HG02970 (cell line): ENCODE data around the gene PPP1R3D.

Source experiments
- ATAC-seq: cut with Tn5 transposase; IDR thresholded peaks from one replicate; pipeline ENCODE4 v1.9.1; 2021; ENCODE audit warnings: mild to moderate bottlenecking, moderate library complexity, moderate number of reproducible peaks; ENCODE audit not compliant: unreplicated experiment, low FRiP score

Gene PPP1R3D

DNA sequence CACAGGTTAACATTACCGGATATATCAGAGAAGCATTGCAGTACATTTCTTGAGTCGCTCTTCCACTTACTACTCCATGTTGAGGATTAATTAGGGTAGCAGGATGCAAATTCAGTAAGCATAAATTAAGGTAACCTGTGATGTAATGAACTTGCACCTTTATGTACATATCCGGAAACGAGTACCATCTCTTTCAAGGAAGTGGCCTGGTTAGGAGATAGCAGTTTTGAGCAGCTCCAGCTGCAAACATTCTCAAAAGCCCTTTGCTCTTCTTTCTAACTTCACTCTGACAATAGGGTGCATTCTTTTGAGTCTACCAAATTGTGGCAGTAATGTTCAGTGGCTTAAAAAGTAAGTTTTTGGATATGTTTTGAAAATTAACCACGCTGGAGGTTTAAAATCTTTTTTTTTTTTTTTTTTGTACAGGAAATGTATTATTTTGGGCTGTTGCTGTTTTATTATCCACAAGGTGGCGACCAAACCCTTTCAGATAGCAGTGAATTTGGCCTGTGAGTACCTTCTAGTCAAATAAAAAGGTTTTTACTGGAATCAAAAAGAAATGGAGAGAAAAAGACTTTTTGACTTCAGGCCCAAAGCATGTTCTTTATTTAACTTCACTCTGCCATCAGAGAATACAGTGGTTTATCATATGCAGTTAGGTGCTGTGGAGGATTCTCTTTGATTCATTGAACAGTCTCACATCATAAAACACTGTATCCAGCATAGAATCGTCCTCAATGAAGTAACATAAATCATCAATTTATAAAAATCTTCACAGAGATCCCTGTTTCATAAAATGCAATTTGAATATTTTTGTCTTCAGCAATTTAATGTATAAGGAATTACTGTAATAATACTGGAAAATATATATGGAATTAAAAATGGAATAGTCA is 9.0 kb upstream of the PPP1R3D start:
- no peak for ATAC-seq

- ATAC-seq: no peak
These were observed 8.1 kb upstream of the PPP1R3D start for GRCh38 chr20:59948212-59948611.

- no peak for ATAC-seq
These were observed 7.3 kb upstream of the PPP1R3D start for GRCh38 chr20:59947376-59947775.

- no peak for ATAC-seq
These were observed 5.6 kb upstream of the PPP1R3D start for GRCh38 chr20:59945731-59946130.

GRCh38 chr20:59945175-59945574 is 5.1 kb upstream of the PPP1R3D start:
- ATAC-seq: no peak

GRCh38 chr20:59944726-59945125 is 4.6 kb upstream of the PPP1R3D start:
- no peak for ATAC-seq

DNA sequence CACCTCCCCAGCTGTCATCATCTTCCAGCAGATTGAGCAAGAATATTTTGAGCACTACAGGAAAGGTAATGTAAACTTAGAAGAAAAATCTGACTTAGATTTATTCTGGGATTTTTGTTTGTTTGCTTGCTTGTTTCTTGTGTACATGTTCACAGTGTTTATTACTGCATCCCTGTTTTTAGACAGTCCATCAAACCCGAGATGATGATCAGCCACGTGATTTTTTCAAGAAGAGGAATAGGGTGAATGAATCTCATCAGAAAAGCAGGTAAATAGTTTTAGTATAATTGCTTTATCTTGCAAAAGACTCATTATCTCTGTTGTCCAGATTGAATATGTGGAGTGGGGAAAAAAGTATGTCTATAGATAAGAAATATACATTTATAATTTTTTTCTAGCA is 2.1 kb upstream of the PPP1R3D start:
- no peak for ATAC-seq

GRCh38 chr20:59940956-59941294 is 820 bp upstream of the PPP1R3D start:
- ATAC-seq: no peak

DNA sequence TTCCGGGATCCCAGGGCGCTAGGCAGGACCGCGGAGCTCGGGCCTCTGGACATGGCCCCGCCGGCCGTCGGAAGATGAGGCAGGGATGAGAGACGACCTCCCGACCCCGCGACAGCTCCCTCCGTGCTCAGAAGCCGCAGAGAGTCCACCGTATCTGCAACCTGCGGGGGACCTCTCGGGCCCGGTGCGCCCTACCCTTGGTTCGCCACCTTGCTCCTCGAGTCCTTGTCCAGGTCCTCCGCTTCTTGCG is 301 bp downstream of the PPP1R3D start:
- ATAC-seq: peak; percentile 33

- no peak for ATAC-seq
These were observed 840 bp downstream of the PPP1R3D start for GRCh38 chr20:59939052-59939878.

DNA sequence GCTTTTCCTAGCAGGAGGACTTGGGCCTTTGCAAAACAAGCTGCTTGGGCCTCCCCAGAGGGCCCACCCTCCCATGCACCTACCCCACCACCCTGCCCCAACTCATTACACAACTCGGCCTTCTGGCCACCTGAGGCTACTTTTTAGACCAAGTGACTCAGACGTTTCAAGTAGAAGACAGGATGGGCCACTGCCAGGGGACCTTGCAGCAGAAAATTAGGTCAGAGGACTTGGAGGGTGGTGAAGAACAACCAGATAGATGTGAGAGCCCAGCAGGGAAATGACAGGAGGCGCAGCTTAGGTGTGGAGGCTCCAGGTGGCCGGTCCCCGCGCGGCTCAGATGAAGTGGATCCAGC is 1.4 kb downstream of the PPP1R3D start:
- no peak for ATAC-seq

- ATAC-seq: no peak
These were observed 1.9 kb downstream of the PPP1R3D start for GRCh38 chr20:59938221-59938620.

- ATAC-seq: no peak
These were observed 3.0 kb downstream of the PPP1R3D start for GRCh38 chr20:59937150-59937549.

DNA sequence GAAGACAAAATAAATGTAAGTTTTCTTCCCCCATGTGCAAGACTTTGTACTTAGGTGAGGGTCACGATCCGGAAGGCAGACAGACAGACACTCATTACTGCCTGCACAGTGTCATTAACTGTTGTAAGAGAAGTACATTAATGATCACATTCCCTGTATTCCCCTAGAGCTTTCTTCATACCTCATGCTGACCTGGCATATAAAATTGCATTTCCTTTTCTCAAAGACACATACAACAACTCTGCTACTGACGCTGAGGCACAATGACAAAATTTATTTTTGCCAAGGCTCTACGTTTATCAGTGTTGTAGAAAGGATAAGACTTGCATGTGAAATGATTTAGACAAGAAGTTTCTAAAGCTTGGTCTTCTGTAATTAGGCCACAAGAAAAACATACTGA is 3.7 kb downstream of the PPP1R3D start:
- ATAC-seq: no peak

DNA sequence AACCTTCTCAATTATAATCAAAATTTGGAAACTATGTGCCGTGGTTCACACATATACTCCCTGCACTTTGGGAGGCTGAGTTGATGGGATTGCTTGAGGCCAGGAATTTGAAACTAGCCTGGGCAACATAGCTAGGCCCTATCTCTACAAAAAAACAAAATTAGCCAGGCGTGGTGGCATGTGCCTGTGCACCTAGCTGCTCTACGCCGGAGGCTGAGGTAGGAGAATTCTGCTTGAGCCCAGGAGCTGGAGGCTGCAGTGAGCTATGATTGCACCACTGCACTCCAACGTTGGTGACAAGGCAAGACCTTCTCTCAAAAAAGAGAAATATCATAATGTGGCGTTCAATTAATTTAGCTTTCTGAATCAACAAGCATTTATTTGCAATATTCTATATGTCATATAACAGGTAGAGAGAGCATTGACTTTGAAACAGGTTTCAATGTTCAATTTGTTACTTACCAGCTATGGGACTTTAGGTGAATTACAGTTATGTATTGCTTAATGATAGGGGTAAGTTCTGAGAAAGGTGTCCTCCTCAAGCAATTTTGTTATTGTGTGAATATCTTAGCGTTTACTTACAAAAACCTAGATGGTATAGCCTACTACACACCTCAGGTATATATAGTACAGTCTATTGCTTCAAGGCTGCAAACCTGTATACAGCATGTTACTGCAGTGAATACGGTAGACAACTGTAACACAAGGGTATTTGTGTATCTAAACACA is 4.5 kb downstream of the PPP1R3D start:
- ATAC-seq: no peak

DNA sequence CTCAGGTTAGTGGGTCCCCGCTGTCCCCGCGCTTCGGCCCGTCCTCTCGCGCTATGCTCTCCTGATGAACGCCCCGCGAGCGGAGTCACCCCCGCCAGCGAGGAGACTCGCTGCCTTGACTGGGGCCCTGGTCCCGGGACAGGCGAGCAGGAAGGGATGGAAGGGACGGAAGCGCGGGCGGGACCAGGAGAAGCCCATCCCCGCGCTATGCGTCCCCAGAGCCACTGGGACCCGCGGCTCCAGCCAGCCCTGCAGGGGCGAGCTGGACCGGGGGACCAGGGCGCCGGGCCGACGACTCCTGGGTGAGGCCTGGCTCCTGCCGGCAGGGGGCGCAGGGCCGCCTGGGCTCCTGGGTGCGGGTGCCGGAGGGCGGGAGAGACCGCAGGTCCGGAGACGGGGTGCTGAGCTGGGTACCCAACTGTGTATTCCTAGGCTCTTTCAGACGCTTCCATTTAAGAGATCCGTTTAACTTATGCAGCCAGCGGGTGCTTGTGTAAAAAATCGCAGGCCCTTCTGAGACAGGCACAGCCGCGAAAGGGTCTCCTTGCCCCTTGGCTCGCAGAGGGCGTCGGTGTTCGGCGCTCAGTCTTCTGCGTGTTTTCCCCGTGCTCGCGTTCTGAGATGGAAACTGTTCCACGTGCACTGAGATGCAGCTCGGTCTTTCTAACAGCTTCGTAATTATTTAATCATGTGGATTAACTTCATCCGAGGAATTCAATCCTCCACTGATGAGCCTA is 6.1 kb downstream of the PPP1R3D start:
- ATAC-seq: peak; percentile 81

DNA sequence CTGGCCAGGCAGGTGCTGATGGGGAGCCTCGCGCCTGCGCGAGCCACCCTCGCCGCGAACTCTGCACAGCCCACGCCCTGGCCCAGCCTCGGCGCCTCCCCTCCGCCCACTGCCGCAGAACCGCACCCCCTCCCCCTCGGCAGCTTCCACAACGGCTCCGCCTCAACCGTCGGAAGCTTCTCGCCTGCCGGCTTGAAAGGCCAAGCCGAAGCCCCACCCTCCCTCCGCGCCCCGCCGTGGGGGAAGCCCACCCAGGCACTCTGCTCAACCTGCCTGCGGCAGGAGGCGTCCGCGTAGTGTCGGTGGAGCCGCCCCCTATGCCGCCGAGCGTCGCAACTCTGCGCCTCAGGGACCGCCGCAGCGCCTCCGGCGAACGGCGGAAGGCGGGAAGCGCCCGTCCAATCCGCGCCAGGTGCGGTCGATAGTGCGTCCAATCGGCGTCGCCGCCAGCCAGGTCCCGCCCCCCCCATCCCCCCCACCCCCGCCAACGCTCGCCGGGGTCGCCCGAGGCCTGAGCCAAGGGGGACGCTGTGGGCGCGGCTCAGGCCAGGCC is 6.7 kb downstream of the PPP1R3D start, which contains the start of gene SYCP2:
Gene SYCP2 (minus strand): TSS at position 342 of the 553 bp plus-strand sequence. CDS start 11,224 bp downstream, outside the sequence.
- ATAC-seq: peak; percentile 8

GRCh38 chr20:59932616-59933295 is 7.3 kb downstream of the PPP1R3D start:
- no peak for ATAC-seq

DNA sequence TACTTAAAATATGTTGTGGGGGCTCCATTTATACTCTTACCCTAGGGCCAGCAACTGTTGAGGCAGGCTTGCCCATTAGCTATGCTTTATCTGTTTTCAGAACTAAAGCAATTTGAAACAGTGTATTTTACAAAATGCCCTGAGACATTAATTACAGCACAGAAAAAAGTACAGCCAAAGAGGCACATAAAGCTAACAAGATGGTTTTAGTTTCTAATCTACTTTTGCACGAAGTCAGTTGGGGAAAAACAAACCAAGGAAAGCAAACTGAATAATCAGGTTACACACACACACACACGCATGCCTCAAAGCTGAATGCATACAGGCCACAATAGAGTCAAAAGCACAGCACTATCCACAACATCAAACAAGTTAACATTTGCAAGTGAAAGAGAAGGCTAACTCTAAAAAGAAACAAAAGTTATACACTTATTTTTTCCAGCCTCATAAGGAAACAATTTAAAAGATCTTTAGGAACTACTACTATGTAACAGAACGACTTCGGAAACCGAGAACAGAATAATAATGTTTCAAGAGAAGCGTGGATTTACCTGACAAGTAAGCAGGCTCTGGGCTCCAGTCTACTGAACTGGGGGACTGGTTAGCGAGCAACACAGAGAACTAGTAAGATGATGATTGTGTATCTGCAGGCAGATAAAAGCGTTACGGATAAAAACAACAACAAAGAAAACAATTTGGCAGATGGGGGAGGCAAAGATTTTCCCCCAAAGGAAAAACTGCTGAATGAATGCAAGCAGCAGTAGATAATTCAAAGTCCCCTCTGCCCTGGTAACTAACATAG is 8.4 kb downstream of the PPP1R3D start:
- ATAC-seq: no peak
